OCI-LY1 (cell line): Measurements from ENCODE around the gene CRYGA.
"Not testable (repeated sequence)": the region's sequence is repeated elsewhere in the genome, so short reads cannot be mapped to it uniquely, and the experiment has no call there.

Source experiments
- EZH2 ChIP-seq: fragments of 200-600 bp; sonication (generic), shearing (Covaris generic); IDR thresholded peaks from 2 replicates; pipeline ENCODE4 v1.8.0; 2017; ENCODE audit warnings: borderline replicate concordance, mixed run types, mild to moderate bottlenecking, antibody characterized with exemption, low read length, moderate library complexity, mixed read lengths
- TF ChIP-seq, protein P1 (sequence below): fragments of 200-600 bp; sonication (generic), shearing (Covaris generic); IDR thresholded peaks from 2 replicates; pipeline ENCODE4 v1.5.1; 2017; ENCODE audit warnings: mild to moderate bottlenecking, antibody characterized with exemption, low read length, moderate library complexity, mixed read lengths

GRCh38 chr2:208112273-208112745, 51.1 kb downstream of the CRYGA start:
- not testable (repeated sequence) for TF ChIP-seq EZH2
- TF ChIP-seq, protein P1, sequence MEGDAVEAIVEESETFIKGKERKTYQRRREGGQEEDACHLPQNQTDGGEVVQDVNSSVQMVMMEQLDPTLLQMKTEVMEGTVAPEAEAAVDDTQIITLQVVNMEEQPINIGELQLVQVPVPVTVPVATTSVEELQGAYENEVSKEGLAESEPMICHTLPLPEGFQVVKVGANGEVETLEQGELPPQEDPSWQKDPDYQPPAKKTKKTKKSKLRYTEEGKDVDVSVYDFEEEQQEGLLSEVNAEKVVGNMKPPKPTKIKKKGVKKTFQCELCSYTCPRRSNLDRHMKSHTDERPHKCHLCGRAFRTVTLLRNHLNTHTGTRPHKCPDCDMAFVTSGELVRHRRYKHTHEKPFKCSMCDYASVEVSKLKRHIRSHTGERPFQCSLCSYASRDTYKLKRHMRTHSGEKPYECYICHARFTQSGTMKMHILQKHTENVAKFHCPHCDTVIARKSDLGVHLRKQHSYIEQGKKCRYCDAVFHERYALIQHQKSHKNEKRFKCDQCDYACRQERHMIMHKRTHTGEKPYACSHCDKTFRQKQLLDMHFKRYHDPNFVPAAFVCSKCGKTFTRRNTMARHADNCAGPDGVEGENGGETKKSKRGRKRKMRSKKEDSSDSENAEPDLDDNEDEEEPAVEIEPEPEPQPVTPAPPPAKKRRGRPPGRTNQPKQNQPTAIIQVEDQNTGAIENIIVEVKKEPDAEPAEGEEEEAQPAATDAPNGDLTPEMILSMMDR: not testable (repeated sequence)
